Peyer's patch (tissue), 4 donors: Measurements from ENCODE around the gene SLMAP.

Source experiments
- POLR2A ChIP-seq, 2 donors: fragments of 450-650 bp; IDR thresholded peaks; one replicate each; pipeline ENCODE4 v1.5.1; 2017; ENCODE audit warnings: antibody characterized with exemption in 2 of 2, mild to moderate bottlenecking in 2 of 2, moderate library complexity in 2 of 2
- TF ChIP-seq, protein P1 (sequence below), 6 experiments: fragments of 450-650 bp in 4 of 6; fragments of 200-600 bp in 2 of 6; sonication (generic) in 1 of 6; IDR thresholded peaks; one replicate each; pipeline ENCODE4 v1.5.1; 2017 to 2019; ENCODE audit warnings: antibody characterized with exemption in 6 of 6, mild to moderate bottlenecking in 3 of 6, moderate library complexity in 1 of 6

GRCh38 chr3:57778494-57778893 is 22.4 kb downstream of the SLMAP start:
- TF ChIP-seq, protein P1, sequence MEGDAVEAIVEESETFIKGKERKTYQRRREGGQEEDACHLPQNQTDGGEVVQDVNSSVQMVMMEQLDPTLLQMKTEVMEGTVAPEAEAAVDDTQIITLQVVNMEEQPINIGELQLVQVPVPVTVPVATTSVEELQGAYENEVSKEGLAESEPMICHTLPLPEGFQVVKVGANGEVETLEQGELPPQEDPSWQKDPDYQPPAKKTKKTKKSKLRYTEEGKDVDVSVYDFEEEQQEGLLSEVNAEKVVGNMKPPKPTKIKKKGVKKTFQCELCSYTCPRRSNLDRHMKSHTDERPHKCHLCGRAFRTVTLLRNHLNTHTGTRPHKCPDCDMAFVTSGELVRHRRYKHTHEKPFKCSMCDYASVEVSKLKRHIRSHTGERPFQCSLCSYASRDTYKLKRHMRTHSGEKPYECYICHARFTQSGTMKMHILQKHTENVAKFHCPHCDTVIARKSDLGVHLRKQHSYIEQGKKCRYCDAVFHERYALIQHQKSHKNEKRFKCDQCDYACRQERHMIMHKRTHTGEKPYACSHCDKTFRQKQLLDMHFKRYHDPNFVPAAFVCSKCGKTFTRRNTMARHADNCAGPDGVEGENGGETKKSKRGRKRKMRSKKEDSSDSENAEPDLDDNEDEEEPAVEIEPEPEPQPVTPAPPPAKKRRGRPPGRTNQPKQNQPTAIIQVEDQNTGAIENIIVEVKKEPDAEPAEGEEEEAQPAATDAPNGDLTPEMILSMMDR (IDR thresholded peaks at IDR 0.05) = no peak
- TF ChIP-seq POLR2A (IDR thresholded peaks at IDR 0.05) = no peak
